ENCODE data around the gene APOL1.
"Not testable (repeated sequence)": the region's sequence is repeated elsewhere in the genome, so short reads cannot be mapped to it uniquely, and the experiment has no call there.

APOL1 gene

DNA sequence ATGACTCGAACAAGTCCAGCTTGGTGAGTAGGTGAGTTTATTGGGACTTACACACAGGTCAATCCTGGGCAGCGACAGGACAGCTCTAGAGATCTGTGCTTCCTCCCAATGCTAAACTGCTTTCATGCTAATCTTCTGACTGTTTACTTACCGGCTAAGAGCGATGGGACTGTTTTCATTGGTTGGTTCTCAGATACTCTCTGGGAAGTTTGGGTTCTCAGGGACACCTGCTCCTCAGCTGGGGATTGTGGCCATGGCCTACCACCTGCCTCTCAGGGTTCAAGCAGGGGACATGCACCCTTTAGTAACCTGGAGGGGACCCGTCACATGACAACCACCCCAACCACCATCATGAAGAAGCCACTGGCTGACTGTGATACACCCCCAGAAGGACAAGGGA, 26.7 kb upstream of the APOL1 start:
- peak; percentile 74 for DNase-seq

DNA sequence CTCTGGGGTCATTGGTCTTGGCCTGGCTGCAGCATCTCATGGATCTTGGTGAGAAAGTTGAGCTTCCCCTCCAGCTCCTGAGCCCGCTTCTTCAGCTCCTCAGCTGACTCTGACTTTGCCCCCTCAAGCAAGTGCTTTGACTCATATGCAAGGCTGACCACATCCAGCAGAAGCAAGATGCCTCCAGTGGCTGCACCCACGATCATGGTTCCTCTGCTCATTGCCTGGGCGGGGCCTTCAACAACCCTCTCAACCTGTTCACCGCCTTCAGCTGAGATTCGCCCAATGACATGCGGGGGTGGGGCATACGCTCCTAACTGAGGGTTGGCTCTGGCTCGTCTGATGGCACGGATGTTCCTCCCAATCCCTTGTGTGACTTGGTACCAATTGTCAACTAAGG, 25.5 kb upstream of the APOL1 start:
- peak; percentile 50 for DNase-seq

DNA sequence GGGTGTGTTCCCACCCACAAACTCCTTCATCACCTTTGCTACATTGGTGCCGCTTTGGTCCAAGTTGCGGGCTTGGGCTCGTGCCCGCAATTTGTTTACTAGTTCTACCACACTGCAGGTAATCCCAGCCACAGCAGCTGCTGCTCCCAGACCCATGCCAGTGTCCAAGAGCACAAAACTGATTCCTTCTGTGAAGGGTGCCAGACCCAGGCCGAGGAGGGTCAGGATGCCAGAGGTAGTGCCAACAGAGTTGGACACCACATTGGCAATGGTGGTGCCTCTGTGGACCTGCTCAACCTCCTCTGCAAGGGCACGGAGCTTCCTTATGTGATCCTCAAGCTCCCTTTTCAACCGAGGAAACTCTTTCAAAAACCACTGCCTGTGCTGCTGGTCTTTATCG, 25.1 kb upstream of the APOL1 start:
- no peak for DNase-seq

DNA sequence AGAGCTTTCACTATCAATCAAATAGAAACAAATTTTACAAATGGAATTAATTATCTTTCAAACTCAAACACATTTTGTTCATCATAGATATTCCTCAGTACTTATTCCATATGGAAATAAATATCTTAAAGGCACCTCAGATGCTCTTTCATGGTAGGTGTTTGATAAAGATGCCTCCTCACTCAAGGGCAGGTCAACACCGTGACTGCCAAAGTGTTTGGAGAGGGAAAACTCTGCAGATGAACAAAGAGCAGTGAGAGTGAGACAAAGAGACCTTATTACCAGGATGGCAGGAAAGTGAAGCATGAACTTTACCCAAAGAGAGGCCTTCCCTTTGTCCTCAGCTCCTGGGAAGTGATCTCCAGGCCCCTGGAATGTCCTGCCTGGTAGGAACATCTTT, 24.6 kb upstream of the APOL1 start:
- DNase-seq: peak; percentile 11

DNA sequence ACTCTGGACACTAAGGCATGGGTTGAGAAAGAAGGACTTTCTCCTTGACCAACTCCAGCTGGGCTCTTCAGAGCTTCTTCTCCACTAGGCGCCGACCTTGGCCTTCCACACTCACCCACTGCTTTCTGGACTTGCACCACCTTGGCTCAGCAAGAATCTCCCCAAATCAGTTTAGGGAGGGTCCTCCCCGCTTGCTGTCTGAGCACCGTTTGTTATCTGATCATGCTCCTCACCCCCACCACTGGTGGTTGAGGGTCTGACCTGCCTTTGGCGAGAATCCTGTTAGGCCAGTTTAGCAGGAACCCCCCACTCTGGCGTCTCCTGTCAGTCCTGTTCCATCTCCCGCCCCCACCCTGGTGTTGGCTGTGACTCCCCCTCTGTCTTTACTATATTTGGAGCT, 24.0 kb upstream of the APOL1 start:
- DNase-seq: no peak

DNA sequence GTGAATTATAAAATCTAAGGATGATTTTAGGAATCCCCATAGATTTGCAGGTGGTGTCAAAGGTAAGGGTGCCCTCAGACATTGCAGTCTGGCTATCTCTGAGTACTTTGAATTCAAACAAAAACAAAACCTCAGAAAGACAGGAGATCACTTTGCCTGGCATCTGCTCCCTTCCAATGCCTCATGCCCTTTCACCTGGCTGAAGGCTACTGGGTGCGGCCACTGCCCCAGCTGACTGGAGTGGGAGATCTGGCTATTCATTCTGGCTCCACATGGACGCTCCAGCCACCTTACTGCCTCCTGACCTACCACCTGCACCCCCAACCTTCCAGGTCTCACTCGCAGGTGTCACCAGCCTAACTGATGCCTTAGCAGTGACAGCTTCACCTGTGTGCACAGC, 23.3 kb upstream of the APOL1 start:
- DNase-seq: not testable (repeated sequence)

DNA sequence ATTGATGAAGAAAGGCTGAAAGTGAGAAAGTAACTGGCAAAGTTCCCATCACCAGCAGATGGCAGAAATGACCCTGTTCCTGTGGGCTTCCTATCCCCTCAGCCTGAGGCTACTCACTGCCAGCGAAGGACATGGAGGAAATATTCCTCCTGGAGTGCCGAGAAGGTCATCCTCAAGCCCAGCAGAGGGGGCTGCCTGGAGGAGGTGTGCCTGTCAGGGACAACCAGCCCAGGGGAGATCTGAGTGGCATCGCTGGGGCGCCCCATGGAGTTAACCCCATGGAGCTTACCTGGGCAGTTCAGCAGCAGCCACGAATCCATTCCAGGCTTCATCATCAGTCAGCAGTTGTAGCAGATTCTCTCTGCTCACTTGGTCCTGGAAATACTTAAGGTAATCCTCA, 21.9 kb upstream of the APOL1 start:
- not testable (repeated sequence) for DNase-seq

DNA sequence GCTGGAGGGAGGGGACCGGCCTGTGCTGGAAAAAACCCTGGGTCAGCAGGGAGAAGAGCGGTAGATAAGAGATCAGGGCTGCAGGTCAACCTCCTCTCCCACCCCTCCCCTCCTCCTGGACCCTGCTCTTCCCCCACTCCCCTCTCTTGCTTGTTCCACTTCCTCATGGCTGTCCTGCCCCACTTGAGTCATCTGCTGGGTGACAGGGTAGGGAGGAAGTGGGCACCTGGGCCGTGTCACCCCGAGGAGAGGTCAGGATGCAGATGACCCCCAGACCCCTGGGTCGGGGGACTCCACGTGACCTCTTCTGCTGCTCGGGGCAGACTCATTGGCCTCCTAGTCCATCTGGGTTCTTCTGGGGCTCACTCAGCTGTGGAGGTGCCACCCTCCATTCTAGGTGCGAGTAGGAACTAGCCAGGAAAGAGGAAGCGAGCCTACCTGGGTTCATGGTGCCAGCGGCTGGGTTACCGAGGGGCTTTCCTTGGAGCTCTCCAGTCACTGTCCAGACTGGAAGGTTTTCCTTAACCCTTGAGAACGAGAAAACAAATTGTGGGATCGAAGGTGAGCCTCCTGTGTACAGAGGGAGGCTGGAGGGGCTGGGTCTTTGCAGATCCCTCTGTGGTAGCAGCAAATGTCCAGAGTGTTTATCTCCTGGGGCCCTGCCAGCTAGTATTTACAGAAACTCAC, 20.1 kb upstream of the APOL1 start:
- no peak for DNase-seq

DNA sequence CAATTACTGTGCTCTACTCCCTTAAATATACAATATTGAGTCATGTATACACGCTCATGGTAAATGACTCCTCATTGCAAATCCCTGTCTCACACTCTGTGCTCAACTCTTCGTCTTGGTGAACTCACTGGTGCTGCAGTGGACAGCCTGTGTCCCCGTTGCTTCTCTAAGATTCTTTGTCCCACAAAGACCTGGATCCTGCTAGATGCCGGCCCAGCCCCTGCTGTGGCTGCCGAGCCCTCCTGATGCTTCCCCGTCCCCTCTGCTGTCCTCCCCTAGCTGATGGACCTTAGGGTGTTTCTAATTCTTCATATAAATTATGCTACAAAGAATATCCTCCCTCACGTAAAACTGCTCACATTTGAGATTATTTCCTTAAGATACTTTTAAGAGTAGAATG, 19.1 kb upstream of the APOL1 start:
- no peak for DNase-seq

DNA sequence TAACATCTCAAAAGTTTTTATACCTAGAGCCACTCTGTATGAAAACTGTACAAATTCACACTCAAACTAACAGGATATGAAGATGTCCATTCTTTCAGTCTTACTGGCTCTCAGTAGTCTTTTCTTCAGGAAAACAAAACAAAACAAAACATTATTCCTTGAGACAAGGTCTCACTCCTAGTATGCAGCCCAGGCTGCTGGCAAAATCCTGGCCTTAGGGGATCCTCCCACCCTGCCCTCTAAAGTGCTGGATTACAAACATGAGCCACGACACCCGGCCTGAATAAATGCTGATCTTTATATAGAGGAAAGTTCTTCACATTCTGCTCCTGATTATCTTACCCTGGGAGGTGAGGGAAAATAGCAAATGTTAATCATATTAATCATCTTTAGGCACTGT, 18.7 kb upstream of the APOL1 start:
- no peak for DNase-seq

DNA sequence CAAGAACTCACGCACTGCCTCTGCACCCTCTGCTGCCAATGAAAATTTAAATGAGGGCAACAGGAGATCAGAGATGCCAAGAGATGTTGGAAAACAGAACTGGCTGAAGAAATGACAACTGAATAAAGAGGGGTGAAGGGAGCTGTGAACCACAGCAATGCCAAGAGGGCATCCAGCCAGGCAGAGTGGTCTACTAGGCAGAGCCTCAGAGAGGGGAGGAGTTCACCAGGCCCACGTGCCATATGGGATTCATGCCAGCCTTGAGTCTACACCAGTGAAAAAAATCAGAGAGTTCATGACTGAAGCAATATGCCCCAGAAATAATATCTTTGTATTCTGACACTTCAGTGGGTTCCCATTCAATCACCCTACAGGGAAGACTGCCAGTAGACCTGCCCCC, 18.0 kb upstream of the APOL1 start:
- no peak for DNase-seq

DNA sequence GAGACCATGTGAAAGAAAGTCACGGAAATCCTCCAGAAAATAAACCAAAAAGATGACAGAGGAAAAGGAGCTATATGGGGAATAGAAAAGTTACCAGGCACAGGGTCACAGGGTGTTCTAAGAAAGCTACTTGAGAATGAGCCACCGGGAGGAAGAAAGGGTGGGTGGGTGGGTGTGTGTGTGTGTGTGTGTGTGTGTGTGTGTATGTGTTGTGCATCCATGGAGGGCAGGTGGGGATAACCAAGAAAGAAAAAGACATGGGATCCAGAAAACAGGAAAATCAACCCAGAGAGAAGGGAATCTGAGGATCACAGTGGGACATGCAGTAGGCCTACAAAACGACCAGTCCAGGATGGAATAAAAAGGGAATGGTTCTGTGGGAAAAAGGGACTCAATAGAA, 17.3 kb upstream of the APOL1 start:
- no peak for DNase-seq

DNA sequence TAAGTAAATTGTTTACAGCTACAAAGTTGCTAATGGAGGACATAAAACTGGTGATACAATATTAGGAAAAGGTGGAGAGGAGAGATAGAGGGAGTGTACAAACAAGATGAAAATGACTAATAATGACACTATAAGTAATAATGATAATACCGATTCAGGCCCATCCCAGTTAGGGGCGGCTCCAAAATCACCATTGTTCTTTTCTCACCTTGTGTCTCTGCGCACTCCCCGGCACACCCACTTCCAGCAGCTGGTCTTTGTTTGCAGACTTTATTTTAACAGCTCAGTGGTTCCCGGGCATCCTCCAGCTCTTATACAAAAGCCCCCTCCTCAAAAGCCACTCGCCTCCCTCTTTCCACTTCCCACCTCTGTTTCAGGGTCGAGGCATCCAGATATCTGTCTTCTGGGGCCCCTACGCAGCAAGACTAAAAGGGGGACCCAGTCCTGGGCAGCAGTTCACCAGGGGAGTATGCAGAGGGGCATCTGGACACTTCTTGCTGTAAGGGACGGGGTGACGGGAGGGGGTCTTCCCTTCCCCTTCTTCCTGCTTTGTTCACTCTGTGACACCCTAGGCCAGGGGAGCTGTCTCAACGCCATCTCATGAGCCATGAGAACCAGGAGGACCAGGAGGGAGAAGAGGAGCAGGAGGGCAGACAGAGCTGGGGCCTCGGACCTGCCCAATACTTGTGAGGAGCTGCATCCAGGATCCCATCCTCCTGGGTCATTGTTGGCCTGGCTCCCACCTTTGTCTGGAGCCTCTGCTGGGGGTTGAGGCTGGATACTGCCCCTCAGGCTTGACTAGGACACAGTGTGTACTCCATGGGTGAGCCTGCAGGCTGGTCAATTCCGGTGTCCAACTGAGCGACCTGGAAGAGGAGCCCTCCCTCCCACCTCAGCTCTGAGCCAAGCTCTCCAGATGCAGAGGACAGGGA, 16.3 kb upstream of the APOL1 start:
- no peak for DNase-seq

DNA sequence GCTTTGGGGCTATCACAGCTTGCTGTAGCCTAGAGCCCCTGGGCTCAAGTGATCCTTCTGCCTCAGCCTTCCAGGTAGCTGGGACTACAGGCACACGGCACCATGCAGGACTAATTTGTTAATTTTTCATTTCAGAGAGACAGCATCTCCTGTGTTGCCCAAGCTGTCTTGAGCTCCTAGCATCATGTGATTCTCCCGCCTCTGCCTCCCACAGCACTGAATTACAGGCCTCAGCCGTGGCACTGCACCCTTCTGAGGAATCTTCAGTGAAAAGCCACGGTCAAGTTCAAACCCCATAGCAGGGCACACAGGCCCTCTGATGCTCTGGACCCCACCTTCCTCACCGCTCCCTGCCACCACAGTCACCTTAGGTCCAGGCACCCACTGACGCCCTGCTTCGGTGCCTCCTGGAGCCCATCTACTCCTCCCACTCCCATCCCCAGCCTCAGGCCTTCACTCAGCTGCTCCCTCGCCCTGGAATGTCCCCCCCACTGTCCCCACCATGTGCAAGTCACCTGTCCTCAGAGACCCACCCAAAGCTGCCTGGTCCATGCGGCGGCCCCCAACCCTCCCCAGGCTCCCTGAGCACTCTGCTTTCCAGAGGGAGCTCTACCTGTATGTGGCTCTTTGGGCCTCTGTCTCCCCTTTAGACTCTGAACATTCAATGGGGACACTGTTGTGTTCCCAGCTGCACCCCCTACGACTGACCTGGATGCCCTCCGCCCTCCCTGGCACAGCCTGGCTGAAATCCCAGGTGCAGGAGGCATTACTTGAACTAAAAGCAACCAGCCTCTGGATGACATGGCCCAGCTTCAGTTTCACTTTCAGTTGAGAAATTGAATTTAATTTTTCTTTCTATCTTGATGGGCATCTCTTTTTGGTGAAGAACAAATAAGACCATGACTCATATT, 15.2 kb upstream of the APOL1 start:
- no peak for DNase-seq

DNA sequence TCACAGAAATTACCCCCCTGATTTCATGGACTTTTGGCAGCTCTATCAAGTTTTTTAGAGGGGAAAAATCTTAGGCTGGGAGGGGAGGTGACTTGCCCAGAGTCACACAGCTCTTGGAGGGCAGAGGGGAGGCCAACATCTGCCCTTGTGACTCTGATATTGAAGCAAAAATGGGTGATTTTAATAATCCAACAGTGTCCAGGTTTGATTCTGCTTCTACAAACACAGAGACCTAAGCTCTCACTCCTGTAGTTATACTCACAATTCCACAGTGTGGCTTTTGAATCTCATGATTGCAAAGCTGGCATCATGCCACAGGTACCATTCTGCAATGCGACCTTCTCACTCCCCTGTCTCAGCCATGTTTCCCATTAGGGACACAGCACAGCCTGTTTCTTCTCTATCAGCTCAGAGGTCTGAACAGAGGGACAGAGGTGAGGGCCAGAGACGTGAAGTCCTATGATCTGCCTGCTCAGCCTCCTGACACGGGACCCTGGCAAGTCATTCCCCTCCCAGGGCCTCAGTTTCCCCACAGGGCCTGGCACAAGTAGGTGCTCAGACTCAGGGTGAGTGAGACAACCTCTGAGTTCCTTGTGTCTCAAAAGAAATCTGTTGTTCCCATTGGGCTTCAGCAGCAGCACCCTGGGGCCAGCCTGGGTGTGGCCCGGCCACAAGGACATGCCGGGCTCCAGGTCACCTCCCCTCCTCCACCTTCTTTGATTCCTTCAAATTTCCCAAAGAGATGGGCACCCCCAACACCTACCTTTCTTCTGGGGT, 14.4 kb upstream of the APOL1 start:
- DNase-seq: no peak

DNA sequence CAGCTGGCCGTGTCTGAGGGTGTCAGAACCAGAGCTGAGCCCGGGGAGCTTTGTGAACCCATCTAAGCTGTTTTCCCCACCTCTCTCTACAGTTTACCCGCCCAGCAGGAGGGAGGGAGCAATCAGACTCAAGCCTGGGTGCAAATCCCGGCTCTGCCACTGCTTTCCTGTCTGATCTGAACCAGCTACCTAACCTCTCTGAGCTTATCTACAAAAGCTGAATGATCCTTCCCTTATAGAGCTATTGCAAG, 13.9 kb upstream of the APOL1 start:
- DNase-seq: no peak

DNA sequence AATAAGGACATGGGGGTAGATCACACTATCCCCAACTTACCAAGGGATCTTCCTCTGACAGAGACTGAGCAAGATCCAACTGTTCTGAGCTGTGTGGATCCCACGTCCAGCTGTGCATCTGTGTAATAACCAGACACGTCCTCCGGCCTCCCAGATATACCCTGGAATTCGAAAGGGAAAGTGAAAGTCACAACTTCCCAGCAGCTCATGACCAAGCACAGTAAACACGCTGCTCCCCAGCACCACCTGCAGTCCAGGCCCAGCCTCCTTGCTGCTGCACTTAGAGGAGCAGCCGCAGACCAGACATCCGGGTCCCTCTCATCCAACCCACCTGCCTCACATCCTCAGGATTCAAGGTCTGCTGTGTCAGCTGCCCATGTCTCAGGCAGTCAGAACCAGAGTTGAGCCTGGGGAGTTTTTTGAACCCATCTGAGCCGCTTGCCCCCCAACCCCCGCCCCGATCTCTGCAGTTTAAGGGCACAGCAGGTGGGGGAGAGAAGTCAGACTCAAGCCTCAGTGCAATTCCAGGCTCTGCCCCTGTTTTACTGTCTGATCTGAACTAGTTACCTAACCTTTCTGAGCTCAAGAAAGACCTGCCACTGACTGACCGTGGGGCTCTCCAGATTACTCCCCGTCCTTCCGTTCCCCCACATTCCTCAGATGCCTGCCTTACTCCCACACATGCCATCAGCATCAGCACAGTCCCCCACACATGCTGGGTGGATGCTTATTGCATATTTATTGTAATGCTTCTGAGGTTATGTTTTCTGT, 13.3 kb upstream of the APOL1 start, which contains the start of gene APOL2:
Gene APOL2, minus strand, starts transcription at position 127 of the 771 bp plus-strand sequence. CDS start 6,365 bp downstream, outside the sequence.
- DNase-seq: peak; percentile 71

DNA sequence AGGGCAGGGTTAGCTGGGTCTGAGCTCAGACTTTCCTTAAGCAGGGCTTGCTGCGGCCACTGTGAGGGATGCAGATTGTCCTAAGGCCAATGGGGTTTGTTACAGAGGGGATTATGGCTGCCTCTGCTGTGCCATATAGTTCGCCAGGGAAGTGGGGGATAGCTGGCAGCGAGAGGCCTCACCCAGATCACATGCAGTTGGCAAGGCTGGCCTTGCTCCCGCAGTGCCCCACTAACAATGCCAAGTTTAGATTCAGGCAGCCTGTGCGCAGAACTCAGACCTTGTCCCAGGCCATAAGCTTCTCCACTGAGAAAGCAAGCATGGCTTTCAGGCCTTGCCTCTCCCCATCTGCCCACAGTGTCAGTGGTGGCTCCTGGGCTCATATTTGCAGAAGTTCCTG, 8.9 kb upstream of the APOL1 start:
- no peak for DNase-seq

DNA sequence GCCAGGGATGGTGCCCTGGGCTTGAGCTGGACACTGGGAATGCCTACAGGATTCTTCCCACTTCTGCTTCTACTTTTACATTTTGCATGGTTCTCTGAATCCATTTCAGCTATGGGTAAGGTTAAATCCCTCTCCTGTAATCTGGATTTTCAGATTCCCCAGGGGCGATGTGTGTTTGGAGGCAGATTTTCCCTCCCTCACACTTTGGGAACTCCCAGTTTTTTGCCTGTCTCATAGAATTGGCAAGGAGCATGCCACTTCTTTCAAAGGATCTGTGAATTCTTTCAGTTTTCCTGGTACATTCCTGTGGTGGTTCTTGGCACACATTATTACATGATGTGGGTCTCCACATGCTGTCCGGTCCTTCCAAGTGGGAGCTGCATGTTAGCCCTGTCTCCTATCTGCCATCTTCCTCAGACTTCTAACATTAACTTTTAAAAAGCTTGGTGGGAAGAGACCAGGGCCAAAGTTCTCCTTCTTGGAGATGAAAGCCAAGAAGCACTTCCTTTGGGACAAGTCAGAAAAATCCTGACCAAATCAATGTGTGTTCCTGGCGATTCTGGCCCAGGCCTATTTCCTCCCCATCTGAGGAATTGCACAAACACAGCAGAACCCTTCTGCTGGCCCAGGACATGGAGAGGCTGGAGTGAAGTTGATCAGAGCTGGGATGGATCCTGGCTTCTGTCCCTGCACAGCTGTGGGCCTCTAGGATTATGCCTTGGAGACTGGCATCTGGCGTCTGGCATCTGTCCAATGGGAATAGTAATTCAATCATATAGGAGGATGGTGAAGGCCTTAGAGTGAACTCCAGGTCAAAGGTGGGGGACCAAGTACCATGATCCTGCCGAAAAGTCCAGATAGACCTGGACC, 8.2 kb upstream of the APOL1 start:
- DNase-seq: no peak

DNA sequence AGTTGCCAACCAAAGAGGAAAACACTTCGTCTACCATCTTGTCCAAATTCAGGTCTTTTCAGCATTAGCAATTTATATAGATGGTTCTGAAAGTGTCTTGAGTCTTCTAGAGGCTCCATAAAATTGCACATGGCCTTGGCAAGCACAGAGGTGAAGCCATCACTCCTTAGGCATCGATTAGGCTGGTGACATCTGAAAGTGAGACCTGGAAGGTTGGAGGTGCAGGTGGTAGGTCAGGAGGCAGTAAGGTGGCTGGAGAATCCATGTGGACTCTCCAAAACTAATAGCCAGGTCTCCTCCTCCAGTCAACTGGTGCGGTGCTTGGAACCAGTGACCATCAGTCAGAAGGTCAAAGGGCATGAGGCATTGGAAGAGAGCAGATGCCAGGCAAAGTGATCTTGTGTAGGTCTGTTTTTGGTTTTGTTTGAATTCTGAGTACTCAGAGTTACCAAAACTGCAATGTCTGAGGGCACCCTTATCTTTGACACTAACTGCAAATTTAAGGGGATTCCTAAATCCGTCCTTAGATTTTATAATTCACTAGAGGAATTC, 7.1 kb upstream of the APOL1 start:
- DNase-seq: no peak

DNA sequence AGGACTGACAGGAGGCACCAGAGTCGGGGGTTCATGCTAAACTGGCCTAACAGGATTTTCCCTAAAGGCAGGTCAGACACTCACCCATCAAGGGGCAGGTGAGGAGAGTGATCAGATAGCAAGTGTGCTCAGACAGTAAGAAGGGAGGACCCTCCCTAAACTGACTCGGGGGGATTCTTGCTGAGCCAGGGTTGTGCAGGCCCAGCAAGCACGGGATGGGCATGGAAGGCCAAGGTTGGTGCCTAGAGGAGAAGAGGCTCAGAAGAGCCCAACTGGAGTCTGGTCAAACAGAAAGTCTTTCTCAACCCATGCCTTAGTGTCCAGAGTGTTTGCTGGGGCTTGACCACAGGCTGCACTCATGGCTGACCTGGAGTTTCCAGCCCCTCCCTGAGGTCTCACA, 6.2 kb upstream of the APOL1 start:
- DNase-seq: no peak

Measured in NCI-H510A treated with DMSO at 0.1 percent for 48 hours (cell line).